ENCODE results near the gene NCDN.

The NCDN gene

GRCh38 chr1:35600593-35600992, 43.0 kb downstream of the NCDN start:
- Histone ChIP-seq H2AFZ (ENCODE audit: insufficient read depth, low read length, poor library complexity) (no peak overlapping the region), H3K23ac (ENCODE audit: low read length) (no peak overlapping the region), H3K4ac (ENCODE audit: low read depth, low read length) (no peak overlapping the region), H3K14ac (ENCODE audit: low read length) (no peak overlapping the region), H3K18ac (ENCODE audit: low read length) (no peak overlapping the region), H3K9ac (ENCODE audit: low read length) (no peak overlapping the region), H2BK12ac (ENCODE audit: low read length) (no peak overlapping the region), H4K12ac (ENCODE audit: low read depth, low read length) (no peak overlapping the region), H2BK120ac (ENCODE audit: insufficient read depth, low read length, poor library complexity) (no peak overlapping the region), H2AK5ac (ENCODE audit: low read length) (no peak overlapping the region), H3K27me3 (ENCODE audit: insufficient read depth, low read length) (no peaks in the 10 kb centered on the region), H3K4me2 (ENCODE audit: low read length) (no peak overlapping the region), H4K8ac (ENCODE audit: low read depth, low read length) (no peak overlapping the region), H3K79me2 (ENCODE audit: control insufficient read depth, insufficient read depth, low read length, poor library complexity) (no peaks in the 10 kb centered on the region), H3K9me3 (ENCODE audit: insufficient read depth, low read depth, low read length) (peaks cover 2% of the 10 kb centered on the region), H3K27ac (ENCODE audit: low read depth, low read length) (peak overlapping the region; percentile 21), H3K36me3 (ENCODE audit: control insufficient read depth in 1 of 2, insufficient read depth in 2 of 2, low read length in 2 of 2) (peaks cover 12 to 16% of the 10 kb centered on the region in 2 experiments), H2BK5ac (ENCODE audit: low read depth, low read length, poor library complexity) (no peak overlapping the region), H4K91ac (ENCODE audit: low read depth, low read length) (no peak overlapping the region), H3K4me3 (ENCODE audit: low read depth, low read length) (no peak overlapping the region), H3K4me1 (ENCODE audit: control insufficient read depth in 1 of 2, insufficient read depth in 2 of 2, low read length in 2 of 2) (peaks cover 34 to 36% of the 10 kb centered on the region in 2 experiments), H3K79me1 (ENCODE audit: low read length) (peaks cover 17% of the 10 kb centered on the region)
- DNase-seq, result peak; percentile 51 to 80
- no CpG with 5 or more reads among the region's 3 CpGs for WGBS (ENCODE audit: extremely low coverage, insufficient coverage, insufficient read length)

GRCh38 chr1:35603468-35603867, 45.9 kb downstream of the NCDN start:
- peak overlapping the region; percentile 29 for H2BK5ac ChIP-seq (ENCODE audit: low read depth, low read length, poor library complexity)
- no peak overlapping the region for H3K9ac ChIP-seq (ENCODE audit: low read length)
- H2AK5ac ChIP-seq (ENCODE audit: low read length), result no peak overlapping the region
- DNase-seq, result no peak
- H3K23ac ChIP-seq (ENCODE audit: low read length), result no peak overlapping the region
- no peaks in the 10 kb centered on the region for H3K9me3 ChIP-seq (ENCODE audit: insufficient read depth, low read depth, low read length)
- no peak overlapping the region for H3K4me3 ChIP-seq (ENCODE audit: low read depth, low read length)
- peak overlapping the region; percentile 28 for H4K8ac ChIP-seq (ENCODE audit: low read depth, low read length)
- H3K27ac ChIP-seq (ENCODE audit: low read depth, low read length), result peak overlapping the region; percentile 93
- no peaks in the 10 kb centered on the region for H3K27me3 ChIP-seq (ENCODE audit: insufficient read depth, low read length)
- peaks cover 9 to 16% of the 10 kb centered on the region in 2 experiments for H3K36me3 ChIP-seq (ENCODE audit: control insufficient read depth in 1 of 2, insufficient read depth in 2 of 2, low read length in 2 of 2)
- peaks cover 28 to 31% of the 10 kb centered on the region in 2 experiments for H3K4me1 ChIP-seq (ENCODE audit: control insufficient read depth in 1 of 2, insufficient read depth in 2 of 2, low read length in 2 of 2)
- H4K91ac ChIP-seq (ENCODE audit: low read depth, low read length), result peak overlapping the region; percentile 68
- no peak overlapping the region for H3K4me2 ChIP-seq (ENCODE audit: low read length)
- no peak overlapping the region for H3K14ac ChIP-seq (ENCODE audit: low read length)
- H2AFZ ChIP-seq (ENCODE audit: insufficient read depth, low read length, poor library complexity), result no peak overlapping the region
- no peak overlapping the region for H4K12ac ChIP-seq (ENCODE audit: low read depth, low read length)
- peak overlapping the region; percentile 69 for H3K18ac ChIP-seq (ENCODE audit: low read length)
- H2BK12ac ChIP-seq (ENCODE audit: low read length), result peak overlapping the region; percentile 56
- WGBS (ENCODE audit: extremely low coverage, insufficient coverage, insufficient read length), result no CpG with 5 or more reads among the region's 3 CpGs
- peaks cover 19% of the 10 kb centered on the region for H3K79me1 ChIP-seq (ENCODE audit: low read length)
- H3K4ac ChIP-seq (ENCODE audit: low read depth, low read length), result no peak overlapping the region
- peak overlapping the region; percentile 59 for H2BK120ac ChIP-seq (ENCODE audit: insufficient read depth, low read length, poor library complexity)
- no peaks in the 10 kb centered on the region for H3K79me2 ChIP-seq (ENCODE audit: control insufficient read depth, insufficient read depth, low read length, poor library complexity)

GRCh38 chr1:35603941-35604340, 46.3 kb downstream of the NCDN start:
- WGBS (ENCODE audit: extremely low coverage, insufficient coverage, insufficient read length), result no CpG with 5 or more reads among the region's 4 CpGs
- Histone ChIP-seq H3K27ac (ENCODE audit: low read depth, low read length) (peak overlapping the region; percentile 93), H3K18ac (ENCODE audit: low read length) (no peak overlapping the region), H3K4ac (ENCODE audit: low read depth, low read length) (peak overlapping the region; percentile 34), H3K4me1 (ENCODE audit: control insufficient read depth in 1 of 2, insufficient read depth in 2 of 2, low read length in 2 of 2) (peaks cover 25 to 27% of the 10 kb centered on the region in 2 experiments), H4K12ac (ENCODE audit: low read depth, low read length) (no peak overlapping the region), H2BK5ac (ENCODE audit: low read depth, low read length, poor library complexity) (peak overlapping the region; percentile 49), H3K23ac (ENCODE audit: low read length) (no peak overlapping the region), H4K8ac (ENCODE audit: low read depth, low read length) (peak overlapping the region; percentile 28), H3K36me3 (ENCODE audit: control insufficient read depth in 1 of 2, insufficient read depth in 2 of 2, low read length in 2 of 2) (peaks cover 9 to 19% of the 10 kb centered on the region in 2 experiments), H3K4me3 (ENCODE audit: low read depth, low read length) (no peak overlapping the region), H3K14ac (ENCODE audit: low read length) (no peak overlapping the region), H2BK120ac (ENCODE audit: insufficient read depth, low read length, poor library complexity) (peak overlapping the region; percentile 44), H3K9me3 (ENCODE audit: insufficient read depth, low read depth, low read length) (no peaks in the 10 kb centered on the region), H3K4me2 (ENCODE audit: low read length) (no peak overlapping the region), H2BK12ac (ENCODE audit: low read length) (peak overlapping the region; percentile 56), H3K79me1 (ENCODE audit: low read length) (peaks cover 19% of the 10 kb centered on the region), H3K27me3 (ENCODE audit: insufficient read depth, low read length) (no peaks in the 10 kb centered on the region), H2AK5ac (ENCODE audit: low read length) (no peak overlapping the region), H2AFZ (ENCODE audit: insufficient read depth, low read length, poor library complexity) (no peak overlapping the region), H3K9ac (ENCODE audit: low read length) (no peak overlapping the region), H4K91ac (ENCODE audit: low read depth, low read length) (peak overlapping the region; percentile 74), H3K79me2 (ENCODE audit: control insufficient read depth, insufficient read depth, low read length, poor library complexity) (no peaks in the 10 kb centered on the region)
- DNase-seq, result no peak

GRCh38 chr1:35605071-35605866, 47.7 kb downstream of the NCDN start:
- Histone ChIP-seq H3K9me3 (ENCODE audit: insufficient read depth, low read depth, low read length) (no peaks in the 10 kb centered on the region), H3K23ac (ENCODE audit: low read length) (no peak overlapping the region), H3K14ac (ENCODE audit: low read length) (peak overlapping the region; percentile 84), H4K91ac (ENCODE audit: low read depth, low read length) (peak overlapping the region; percentile 88), H2BK5ac (ENCODE audit: low read depth, low read length, poor library complexity) (peak overlapping the region; percentile 88), H4K12ac (ENCODE audit: low read depth, low read length) (no peak overlapping the region), H2AFZ (ENCODE audit: insufficient read depth, low read length, poor library complexity) (no peak overlapping the region), H4K8ac (ENCODE audit: low read depth, low read length) (peak overlapping the region; percentile 81), H3K27ac (ENCODE audit: low read depth, low read length) (peak overlapping the region; percentile 93), H3K4me2 (ENCODE audit: low read length) (peak overlapping the region; percentile 50), H3K4me1 (ENCODE audit: control insufficient read depth in 1 of 2, insufficient read depth in 2 of 2, low read length in 2 of 2) (peaks cover 24 to 25% of the 10 kb centered on the region in 2 experiments), H3K79me1 (ENCODE audit: low read length) (peaks cover 19% of the 10 kb centered on the region), H3K4ac (ENCODE audit: low read depth, low read length) (peak overlapping the region; percentile 60), H3K79me2 (ENCODE audit: control insufficient read depth, insufficient read depth, low read length, poor library complexity) (no peaks in the 10 kb centered on the region), H3K36me3 (ENCODE audit: control insufficient read depth in 1 of 2, insufficient read depth in 2 of 2, low read length in 2 of 2) (peaks cover 13 to 26% of the 10 kb centered on the region in 2 experiments), H3K9ac (ENCODE audit: low read length) (peak overlapping the region; percentile 1), H2BK120ac (ENCODE audit: insufficient read depth, low read length, poor library complexity) (peak overlapping the region; percentile 85), H3K4me3 (ENCODE audit: low read depth, low read length) (no peak overlapping the region), H2BK12ac (ENCODE audit: low read length) (peak overlapping the region; percentile 73), H3K27me3 (ENCODE audit: insufficient read depth, low read length) (no peaks in the 10 kb centered on the region), H3K18ac (ENCODE audit: low read length) (peak overlapping the region; percentile 68), H2AK5ac (ENCODE audit: low read length) (peak overlapping the region; percentile 39)
- no peak for DNase-seq
- WGBS (ENCODE audit: extremely low coverage, insufficient coverage, insufficient read length), result no CpG with 5 or more reads among the region's 6 CpGs
